Ishikawa (cell line): ENCODE results near the gene PAK6.

Experiments used
- CREB1 ChIP-seq: IDR thresholded peaks from 2 replicates; pipeline ENCODE4 v1.6.1; 2012; ENCODE audit warnings: low read depth
- EP300 ChIP-seq: IDR thresholded peaks from 2 replicates; pipeline ENCODE4 v1.6.1; 2012; ENCODE audit warnings: borderline replicate concordance
- YY1 ChIP-seq: IDR thresholded peaks from 2 replicates; pipeline ENCODE4 v1.6.1; 2012; ENCODE audit warnings: low read depth

DNA sequence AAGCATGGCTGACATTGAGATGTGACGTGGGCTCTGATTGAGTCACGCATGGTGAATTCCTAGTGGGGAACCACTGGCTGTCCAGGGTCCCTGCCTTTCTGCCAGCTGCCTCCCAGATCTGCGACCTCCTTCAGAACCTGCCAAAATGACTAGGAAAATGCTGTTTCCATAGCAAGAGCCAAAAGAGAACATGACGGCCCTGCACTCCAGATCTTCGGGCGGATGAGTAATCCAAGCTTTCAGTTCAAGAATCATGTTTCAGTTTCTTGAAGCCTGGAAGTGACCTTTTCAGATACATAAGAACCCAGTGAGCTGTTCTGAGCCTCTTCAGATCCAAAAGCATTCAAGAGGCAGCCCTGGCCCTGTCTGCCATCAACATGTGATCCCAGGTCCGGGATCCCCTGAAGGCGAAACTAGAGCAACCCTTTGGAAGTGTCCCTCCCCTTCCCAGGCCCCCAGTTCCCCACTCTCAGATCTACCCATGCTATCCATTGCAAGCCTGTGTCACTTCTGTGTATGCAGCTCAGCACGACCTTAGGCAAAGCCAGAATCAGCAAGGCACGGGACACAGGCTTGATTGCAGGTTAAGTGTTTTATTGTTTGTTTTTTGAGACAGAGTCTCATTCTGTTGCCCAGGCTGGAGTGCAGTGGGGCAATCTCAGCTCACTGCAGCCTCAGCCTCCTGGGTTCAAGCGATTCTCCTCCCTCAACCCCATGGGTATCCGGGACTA, 24.3 kb downstream of the PAK6 start:
- TF ChIP-seq YY1, result no peak
- TF ChIP-seq CREB1, result no peak
- TF ChIP-seq EP300, result no peak
